Astrocyte (in vitro differentiated cells and primary cell): ENCODE data around the gene POLR1D. TPM values are rescaled to one million over a fixed set of nuclear protein-coding genes. Genes with fewer than 3 reads are reported as not detected.

Source experiments
- total RNA-seq: library from RNA; stranded (reverse); gene quantifications from 2 replicates; pipeline ENCODE4 v1.2.1, GENCODE V29; 2021

POLR1D gene
- total RNA-seq, 1 donor from 2014 or later: 118 TPM

Other genes with a start within 250 kb of the POLR1D start
- 77.7 and 83.6 TPM in 2 replicates for gene GTF3A, start 197.3 kb upstream of the POLR1D start, total RNA-seq
- gene MTIF3, start 171.3 kb upstream of the POLR1D start, total RNA-seq: 29.6 and 32.7 TPM in 2 replicates
- 7.7 and 8.7 TPM in 2 replicates for gene LNX2, start 1.4 kb upstream of the POLR1D start, total RNA-seq
- gene GSX1, start 170.6 kb downstream of the POLR1D start, total RNA-seq: not detected in 2 replicates